GM21717 (cell line): ENCODE measurements around the gene CREBL2.
"Not testable (repeated sequence)": the region's sequence is repeated elsewhere in the genome, so short reads cannot be mapped to it uniquely, and the experiment has no call there.

ENCODE experiments used
- ATAC-seq: cut with Tn5 transposase; IDR thresholded peaks from one replicate; pipeline ENCODE4 v1.9.1; 2021; ENCODE audit warnings: mild to moderate bottlenecking, moderate library complexity; ENCODE audit not compliant: unreplicated experiment

CREBL2 gene

DNA sequence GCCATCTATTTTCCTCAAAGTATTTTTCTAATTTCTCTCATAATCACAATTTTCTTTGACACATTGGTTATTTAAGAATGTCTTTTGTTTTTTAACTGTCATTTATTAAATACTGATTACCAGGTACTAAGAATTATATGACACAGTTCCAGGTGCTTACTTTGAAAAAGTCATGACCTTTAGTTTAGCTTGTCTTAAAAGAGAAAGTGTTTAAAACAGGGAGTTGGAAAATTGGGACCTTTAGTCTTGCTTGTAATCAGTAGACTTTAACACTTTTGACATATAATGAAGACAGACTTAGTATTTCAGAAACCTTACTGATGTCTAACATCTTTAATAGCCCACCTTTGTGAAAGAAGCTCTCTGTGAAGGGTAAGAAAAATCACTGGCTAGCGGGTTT, 19.2 kb downstream of the CREBL2 start:
- no peak for ATAC-seq

DNA sequence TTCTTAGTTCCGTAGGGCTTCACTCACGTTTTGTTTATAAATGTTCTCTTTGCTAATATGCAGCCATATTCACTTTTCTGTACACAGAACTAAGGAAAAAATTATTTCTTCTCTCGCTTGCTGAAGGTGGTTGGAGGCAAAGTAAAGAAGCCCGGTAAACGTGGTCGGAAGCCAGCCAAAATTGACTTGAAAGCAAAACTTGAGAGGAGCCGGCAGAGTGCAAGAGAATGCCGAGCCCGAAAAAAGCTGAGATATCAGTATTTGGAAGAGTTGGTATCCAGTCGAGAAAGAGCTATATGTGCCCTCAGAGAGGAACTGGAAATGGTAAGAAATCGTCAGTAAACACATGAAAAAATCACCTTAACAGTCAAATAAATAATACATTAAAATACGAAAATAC, 24.0 kb downstream of the CREBL2 start:
- ATAC-seq = no peak

- no peak for ATAC-seq
Measured at GRCh38 chr12:12636641-12637040, 25.0 kb downstream of the CREBL2 start.

- ATAC-seq = not testable (repeated sequence)
Measured at GRCh38 chr12:12639995-12640394, 28.3 kb downstream of the CREBL2 start.

- no peak for ATAC-seq
Measured at GRCh38 chr12:12641650-12642049, 30.0 kb downstream of the CREBL2 start.

DNA sequence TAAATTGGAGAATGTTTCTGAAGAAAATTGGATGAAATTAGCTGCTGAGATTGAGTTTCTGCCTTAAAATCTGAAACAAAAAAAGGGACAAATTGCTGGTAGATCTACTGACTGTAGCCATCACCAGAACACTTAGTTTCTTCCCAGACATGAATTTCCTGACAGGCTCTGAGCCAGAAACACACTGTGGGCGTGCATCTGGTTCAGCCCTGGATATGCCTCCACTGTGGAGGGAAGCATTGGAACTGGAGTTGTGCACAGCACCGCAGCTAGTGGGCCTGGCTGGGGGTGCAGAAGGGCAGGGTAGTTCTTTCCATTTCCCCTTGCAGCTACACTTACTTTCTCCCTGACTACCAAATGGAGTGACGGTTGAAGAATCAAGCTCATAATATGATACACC, 31.2 kb downstream of the CREBL2 start:
- no peak for ATAC-seq

GRCh38 chr12:12645485-12645884, 33.8 kb downstream of the CREBL2 start:
- no peak for ATAC-seq

- not testable (repeated sequence) for ATAC-seq
Measured at GRCh38 chr12:12645968-12646367, 34.3 kb downstream of the CREBL2 start.

DNA sequence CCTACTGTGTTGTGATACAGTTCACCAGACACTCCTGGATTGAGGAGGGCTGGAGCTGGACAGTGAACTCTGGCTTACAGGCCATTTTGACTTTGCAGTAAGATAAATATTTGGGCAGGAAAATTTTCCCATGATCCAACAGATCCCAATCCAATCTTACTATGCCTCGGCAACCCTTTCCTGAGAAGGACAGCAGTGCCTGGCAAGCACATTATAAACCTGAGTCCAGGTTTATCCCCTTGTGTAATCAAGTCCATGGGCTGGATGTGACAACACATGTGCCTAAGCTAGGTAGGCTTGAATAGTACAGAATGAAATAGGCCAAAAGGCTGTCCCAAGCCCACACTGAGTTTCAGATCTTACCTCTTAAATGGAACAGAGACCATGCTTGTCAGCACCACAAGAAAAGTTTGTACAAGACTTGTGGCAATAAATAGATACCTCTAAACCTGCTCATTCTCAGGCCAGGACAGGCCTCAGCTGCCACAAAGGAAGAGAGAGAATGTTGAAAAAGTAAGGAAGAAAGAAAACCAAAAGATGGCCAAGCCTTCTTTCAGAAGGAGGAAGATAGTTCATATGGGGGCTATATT, 34.9 kb downstream of the CREBL2 start:
- no peak for ATAC-seq

DNA sequence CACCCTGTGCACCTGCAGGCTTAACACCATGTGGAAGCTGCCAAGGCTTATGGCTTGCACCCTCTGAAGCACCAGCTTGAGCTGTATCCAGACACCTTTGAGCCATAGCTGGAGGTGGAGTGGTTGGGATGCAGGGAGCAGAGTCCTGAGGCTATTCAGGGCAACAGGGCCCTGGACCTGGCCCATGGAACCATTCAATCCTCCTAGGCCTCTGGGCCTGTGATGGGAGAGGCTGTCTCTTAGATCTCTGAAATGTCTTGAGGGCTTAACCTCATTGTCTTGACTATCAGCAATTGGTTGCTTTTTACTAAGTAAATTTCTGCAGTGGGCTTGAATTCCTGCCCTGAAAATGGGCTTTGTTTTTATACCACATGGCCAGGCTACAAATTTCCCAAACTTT, 36.6 kb downstream of the CREBL2 start:
- ATAC-seq = no peak

DNA sequence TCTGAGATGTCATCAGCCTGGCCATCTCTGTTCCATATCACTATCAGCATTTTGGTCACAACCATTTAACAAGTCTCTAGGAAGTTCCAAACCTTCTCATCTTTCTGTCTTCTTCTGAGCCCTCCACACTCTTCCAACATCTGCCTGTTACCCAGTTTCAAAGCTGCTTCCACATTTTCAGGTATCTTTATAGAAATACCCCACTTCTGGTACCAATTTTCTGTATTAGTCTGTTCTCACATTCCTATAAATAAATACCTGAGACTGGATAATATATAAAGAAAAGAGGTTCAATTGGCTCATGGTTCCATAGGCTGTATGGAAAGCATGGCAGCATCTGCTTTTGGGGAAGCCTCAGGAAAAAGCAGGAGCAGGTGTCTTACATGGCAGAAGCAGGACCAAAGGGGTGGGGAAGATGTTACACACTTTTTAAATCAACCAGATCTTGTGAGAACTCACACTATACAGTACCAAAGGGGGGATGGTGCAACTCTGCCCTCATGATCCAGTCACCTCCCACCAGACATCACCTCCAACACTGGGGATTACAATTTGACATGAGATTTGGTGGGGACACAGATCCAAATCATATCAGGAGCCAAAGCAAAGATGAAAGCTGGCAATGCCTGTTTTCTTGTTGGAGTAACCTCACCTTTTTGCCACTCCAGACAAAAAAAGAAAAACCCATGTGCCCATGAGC, 37.4 kb downstream of the CREBL2 start:
- no peak for ATAC-seq

DNA sequence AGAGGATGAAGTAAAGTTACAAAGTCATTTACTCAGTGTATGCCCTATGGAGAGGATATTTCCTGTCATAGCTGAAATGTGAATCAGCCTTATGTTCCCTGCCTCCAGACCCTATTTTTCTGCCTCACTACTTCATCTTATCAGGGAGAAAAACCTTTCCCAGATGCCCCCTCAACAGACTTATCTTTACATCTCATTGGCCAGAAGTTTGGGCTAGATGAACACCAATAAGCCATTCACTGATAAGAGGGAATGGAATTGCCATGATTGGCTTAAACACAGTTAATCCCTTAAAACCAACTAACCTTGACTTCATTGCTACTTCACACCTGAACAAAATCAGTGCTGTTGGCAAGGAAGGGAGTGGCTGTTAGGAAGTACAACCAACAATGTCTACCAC, 40.1 kb downstream of the CREBL2 start:
- no peak for ATAC-seq

DNA sequence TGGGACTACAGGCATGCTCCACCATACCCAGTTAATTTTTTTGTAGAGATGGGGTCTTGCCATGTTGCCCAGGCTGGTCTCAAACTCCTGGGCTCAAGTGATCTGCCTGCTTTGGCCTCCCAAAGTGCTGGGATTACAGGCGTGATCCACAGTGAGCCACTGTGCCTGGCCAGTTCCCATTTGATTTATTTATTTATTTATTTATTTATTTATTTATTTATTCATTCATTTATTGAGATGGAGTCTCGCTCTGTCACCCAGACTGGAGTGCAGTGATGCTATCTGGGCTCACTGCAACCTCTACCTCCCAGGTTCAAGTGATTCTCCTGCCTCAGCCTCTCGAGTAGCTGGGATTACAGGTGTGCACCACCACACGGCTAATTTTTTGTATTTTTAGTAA, 41.0 kb downstream of the CREBL2 start:
- ATAC-seq = not testable (repeated sequence)

DNA sequence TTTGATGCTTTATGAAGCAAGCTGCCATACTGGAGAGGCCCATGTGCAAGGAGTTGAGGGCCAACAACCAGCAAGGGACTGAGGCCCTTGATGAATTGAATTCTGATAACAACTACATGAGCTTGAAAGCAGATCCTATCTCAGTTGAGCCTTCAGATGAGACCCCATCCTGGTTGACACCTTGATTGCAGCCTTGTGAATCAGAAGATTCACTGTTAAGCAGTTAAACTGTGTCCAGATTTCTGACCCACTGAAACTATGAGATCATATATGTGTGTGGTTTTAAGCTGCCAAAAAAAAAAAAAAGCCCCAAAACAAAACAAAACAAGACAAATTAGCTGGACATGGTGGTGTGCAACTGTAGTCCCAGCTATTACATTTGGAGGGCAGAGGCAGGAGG, 42.2 kb downstream of the CREBL2 start:
- ATAC-seq = no peak

- no peak for ATAC-seq
Measured at GRCh38 chr12:12654691-12655460, 43.2 kb downstream of the CREBL2 start.

GRCh38 chr12:12660201-12660600, 48.5 kb downstream of the CREBL2 start:
- no peak for ATAC-seq

DNA sequence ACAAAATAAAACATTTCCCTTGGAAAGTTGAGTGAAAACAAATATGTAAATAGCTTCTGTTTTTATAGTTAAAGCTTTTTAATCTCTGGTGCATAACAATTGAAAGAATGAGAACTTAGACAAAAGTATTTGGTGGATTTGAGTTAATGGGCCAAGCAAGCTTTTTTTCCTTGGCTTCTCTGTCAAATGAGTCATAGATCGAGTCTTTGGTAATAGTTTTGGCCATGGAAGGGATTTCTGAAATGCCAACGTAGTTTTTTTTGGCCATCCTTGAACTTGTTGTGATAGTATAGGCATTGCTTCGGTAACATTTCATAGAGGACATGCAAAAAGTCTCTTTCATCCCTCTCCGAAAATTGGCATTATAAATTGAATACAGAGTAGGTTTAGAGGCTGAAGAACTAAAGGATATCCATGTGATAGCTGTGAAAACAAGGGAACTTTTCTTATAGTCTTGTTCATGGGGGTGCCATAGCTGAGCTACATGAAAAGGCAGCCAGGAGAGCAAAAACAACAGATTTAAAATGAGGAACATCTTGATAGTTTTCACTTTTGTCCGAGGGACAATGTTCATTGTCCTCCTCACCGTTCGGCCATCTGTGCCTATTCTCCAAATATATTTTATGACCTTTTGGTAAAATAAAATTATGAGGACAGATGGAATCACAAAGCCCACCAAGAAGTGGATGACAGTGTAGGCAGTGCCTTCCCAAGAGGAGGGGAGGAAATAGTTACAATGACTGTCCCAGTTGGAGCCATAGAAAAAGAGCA, 49.6 kb downstream of the CREBL2 start:
- ATAC-seq = no peak

- ATAC-seq = no peak
Measured at GRCh38 chr12:12663644-12664294, 52.1 kb downstream of the CREBL2 start.

DNA sequence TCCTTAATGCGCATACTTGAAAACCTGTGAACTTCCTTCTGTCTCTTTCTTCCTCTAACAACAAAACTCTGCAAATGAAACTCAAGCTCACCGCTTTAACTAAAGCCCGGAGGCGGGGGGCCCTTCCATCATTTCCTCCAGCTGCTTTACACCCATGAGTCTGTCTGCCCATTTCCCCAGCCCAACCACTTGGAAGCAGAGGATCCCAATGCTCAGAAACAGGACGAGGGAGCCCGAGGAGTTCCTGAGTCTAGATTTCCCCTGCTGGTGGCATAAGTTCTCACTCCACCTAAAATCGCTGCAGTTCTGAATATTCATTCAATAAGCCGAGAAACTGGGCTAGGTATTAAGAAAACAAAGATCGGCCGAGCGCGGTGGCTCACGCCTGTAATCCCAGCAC, 53.5 kb downstream of the CREBL2 start:
- ATAC-seq = no peak

DNA sequence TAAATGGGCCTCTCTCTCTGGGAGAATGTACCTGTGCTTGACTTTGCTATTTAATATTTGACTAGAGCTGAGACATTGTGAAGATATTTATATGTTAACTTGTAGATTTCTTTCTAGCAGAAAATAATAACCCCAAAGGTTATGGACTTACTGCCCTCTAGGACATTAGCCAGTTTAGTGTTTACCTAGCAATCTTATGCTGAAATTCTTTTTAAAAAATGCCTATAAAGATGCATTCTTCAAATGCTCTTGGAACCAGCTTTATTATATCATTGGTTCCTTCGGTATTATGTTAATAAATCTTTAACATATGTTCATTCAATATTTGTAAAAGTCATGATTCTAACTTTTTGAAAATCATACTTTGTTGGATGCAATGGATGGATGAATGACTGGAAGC, 56.3 kb downstream of the CREBL2 start:
- no peak for ATAC-seq

DNA sequence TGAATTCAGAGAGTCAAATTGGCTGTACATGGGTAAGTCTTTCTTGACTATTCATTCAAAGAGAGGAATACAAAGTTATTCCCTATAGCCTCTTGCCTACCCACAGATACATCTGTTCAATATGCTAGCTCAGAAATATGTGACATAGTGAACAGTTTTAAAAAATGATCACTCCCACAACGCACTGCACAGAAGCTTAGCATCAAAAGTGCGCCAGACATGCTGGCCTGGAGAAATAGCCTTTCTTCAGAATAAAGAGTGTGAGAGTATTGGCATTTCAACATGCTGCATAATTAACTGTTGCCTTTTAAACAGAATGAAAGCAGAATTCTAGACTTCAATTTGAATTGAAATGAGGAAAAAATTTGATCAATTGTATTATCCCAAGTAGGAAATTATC, 57.3 kb downstream of the CREBL2 start:
- ATAC-seq = no peak
